GM21367 (cell line): ENCODE data around the gene SMIM38.
"Not testable (repeated sequence)": the region's sequence is repeated elsewhere in the genome, so short reads cannot be mapped to it uniquely, and the experiment has no call there.

Experiments used
- ATAC-seq: cut with Tn5 transposase; IDR thresholded peaks from one replicate; pipeline ENCODE4 v1.9.1; 2021; ENCODE audit not compliant: unreplicated experiment

SMIM38 gene

GRCh38 chr11:69137151-69137844 is 18.4 kb upstream of the SMIM38 start:
- no peak for ATAC-seq

GRCh38 chr11:69138265-69138664 is 17.5 kb upstream of the SMIM38 start:
- ATAC-seq, result no peak

- ATAC-seq, result not testable (repeated sequence)
Observed at GRCh38 chr11:69140161-69140560, 15.6 kb upstream of the SMIM38 start.

GRCh38 chr11:69140635-69141034 is 15.1 kb upstream of the SMIM38 start:
- no peak for ATAC-seq

- no peak for ATAC-seq
Observed at GRCh38 chr11:69141742-69142141, 14.0 kb upstream of the SMIM38 start.

- no peak for ATAC-seq
Observed at GRCh38 chr11:69142895-69143294, 12.8 kb upstream of the SMIM38 start.

- ATAC-seq, result no peak
Observed at GRCh38 chr11:69144316-69145049, 11.3 kb upstream of the SMIM38 start.

- no peak for ATAC-seq
Observed at GRCh38 chr11:69145050-69145380, 10.7 kb upstream of the SMIM38 start.

- no peak for ATAC-seq
Observed at GRCh38 chr11:69148377-69148762, 7.4 kb upstream of the SMIM38 start.

- ATAC-seq, result no peak
Observed at GRCh38 chr11:69148806-69149205, 6.9 kb upstream of the SMIM38 start.

GRCh38 chr11:69149338-69150045 is 6.2 kb upstream of the SMIM38 start:
- not testable (repeated sequence) for ATAC-seq

- ATAC-seq, result no peak
Observed at GRCh38 chr11:69150175-69150574, 5.6 kb upstream of the SMIM38 start.

GRCh38 chr11:69151836-69152235 is 3.9 kb upstream of the SMIM38 start:
- ATAC-seq, result no peak

- no peak for ATAC-seq
Observed at GRCh38 chr11:69152733-69153421, 2.9 kb upstream of the SMIM38 start.

- ATAC-seq, result no peak
Observed at GRCh38 chr11:69153661-69154060, 2.1 kb upstream of the SMIM38 start.

- no peak for ATAC-seq
Observed at GRCh38 chr11:69154211-69154913, 1.4 kb upstream of the SMIM38 start.

GRCh38 chr11:69154938-69155301 is 815 bp upstream of the SMIM38 start:
- no peak for ATAC-seq

GRCh38 chr11:69156235-69156639 is 502 bp downstream of the SMIM38 start:
- no peak for ATAC-seq

GRCh38 chr11:69156673-69157155 is 979 bp downstream of the SMIM38 start:
- no peak for ATAC-seq

GRCh38 chr11:69157156-69157821 is 1.6 kb downstream of the SMIM38 start:
- ATAC-seq, result no peak
